GM21786 (cell line): ENCODE measurements around the gene CNPY2.
"Not testable (repeated sequence)": the region's sequence is repeated elsewhere in the genome, so short reads cannot be mapped to it uniquely, and the experiment has no call there.

Source experiments
- ATAC-seq: cut with Tn5 transposase; IDR thresholded peaks from one replicate; pipeline ENCODE4 v1.9.1; 2021; ENCODE audit not compliant: unreplicated experiment

CNPY2 gene

GRCh38 chr12:56299308-56299852, 16.4 kb downstream of the CNPY2 start:
- ATAC-seq: no peak

GRCh38 chr12:56298828-56299227, 17.0 kb downstream of the CNPY2 start:
- ATAC-seq: no peak

DNA sequence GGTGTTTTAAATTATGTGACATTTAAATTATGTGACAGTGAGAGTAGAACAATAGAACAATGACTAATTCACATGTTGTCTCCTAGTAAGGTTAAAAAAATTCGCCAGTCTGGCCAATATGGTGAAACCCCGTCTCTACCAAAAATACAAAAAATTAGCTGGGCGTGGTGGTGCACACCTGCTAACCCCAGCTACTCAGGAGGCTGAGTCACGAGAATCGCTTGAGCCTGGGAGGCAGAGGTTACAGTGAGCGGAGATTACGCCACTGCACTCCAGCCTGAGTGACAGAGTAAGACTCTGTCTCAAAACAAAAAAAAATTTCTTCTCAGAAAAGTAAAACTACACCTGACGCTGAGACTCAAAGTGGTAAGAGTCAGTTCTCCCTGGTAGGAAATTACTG, 18.4 kb downstream of the CNPY2 start:
- no peak for ATAC-seq

GRCh38 chr12:56296295-56296694, 19.5 kb downstream of the CNPY2 start:
- no peak for ATAC-seq

GRCh38 chr12:56293795-56294194, 22.0 kb downstream of the CNPY2 start:
- no peak for ATAC-seq

GRCh38 chr12:56288705-56289387, 26.9 kb downstream of the CNPY2 start:
- ATAC-seq: no peak

- ATAC-seq: no peak
These were observed 29.6 kb downstream of the CNPY2 start for GRCh38 chr12:56286044-56286830.

GRCh38 chr12:56284263-56284662, 31.5 kb downstream of the CNPY2 start:
- ATAC-seq: not testable (repeated sequence)

GRCh38 chr12:56282579-56282978, 33.2 kb downstream of the CNPY2 start:
- no peak for ATAC-seq

- no peak for ATAC-seq
These were observed 33.8 kb downstream of the CNPY2 start for GRCh38 chr12:56282030-56282429.

- ATAC-seq: no peak
These were observed 34.9 kb downstream of the CNPY2 start for GRCh38 chr12:56280849-56281248.

GRCh38 chr12:56278905-56279304, 36.9 kb downstream of the CNPY2 start:
- ATAC-seq: no peak

DNA sequence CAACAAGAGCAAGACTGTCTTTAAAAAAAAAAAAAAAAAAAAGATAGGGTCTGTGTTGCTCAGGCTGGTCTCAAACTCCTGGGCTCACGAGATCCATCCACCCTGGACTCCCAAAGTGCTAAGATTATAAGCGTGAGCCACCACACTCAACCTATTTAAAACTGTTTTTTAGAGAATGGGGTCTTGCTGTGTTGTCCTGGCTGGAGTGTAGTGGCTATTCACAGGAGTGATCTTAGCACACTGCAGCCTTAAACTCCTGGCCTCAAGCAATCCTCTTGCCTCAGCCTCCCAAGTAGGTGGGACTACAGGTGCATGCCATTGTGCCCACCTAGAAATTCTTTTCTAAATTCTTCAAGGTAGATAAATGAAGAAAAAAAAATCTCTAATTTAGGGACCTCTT, 41.5 kb downstream of the CNPY2 start:
- ATAC-seq: no peak

GRCh38 chr12:56272468-56272867, 43.3 kb downstream of the CNPY2 start:
- not testable (repeated sequence) for ATAC-seq

DNA sequence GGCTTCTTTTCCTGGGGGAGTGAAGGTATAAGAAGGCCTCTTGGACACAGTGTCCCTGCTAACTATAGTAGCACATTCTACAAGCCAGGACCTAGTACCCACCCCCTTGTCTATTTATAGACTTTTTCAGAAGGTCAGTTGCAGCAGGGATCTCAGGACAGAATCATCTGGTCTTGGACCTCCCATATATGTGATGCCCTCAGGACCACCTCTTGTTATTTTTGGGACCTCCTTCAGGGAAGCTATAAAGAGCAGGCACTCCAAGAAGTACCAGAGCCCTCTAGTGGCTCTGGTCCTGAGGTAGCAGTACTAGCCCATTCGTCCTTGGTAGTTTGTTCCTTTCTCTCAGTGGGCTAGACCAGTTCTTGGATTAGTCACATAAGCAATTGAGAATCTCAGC, 44.8 kb downstream of the CNPY2 start:
- ATAC-seq: no peak

DNA sequence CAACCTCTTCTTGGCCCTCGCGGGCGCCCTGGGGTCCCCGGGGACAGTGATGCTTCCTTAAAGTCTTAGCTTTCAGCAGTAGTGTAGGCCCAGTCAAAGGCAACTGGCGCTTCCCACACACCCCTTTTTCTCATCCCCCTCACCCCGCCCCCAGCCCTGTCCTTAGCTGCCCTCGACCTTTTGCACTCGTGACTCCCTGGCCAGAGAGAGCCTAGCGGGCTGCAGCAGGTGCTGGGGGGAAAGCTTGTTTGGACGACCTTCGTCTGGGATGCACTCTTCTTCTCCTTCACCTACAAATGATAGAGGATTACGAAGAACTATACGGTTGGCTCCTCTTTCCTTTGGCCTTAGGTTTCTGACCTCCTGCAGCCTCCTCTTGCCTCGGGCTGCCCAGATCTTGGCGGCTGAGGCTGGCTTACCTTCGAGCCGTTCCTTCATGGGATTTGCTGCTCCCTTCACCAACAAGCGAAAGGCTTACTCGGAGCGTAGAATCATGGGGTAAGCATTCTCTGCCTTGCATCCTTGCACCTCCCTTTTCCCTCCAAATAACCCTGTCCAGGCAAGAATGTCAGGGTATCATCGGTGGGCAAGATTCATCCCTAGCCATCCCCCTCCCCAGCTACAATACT, 48.2 kb downstream of the CNPY2 start:
- ATAC-seq: peak; percentile 7

GRCh38 chr12:56266693-56267442, 48.9 kb downstream of the CNPY2 start, which contains the start of gene COQ10A:
COQ10A (plus strand) TSS chr12:56266942; CDS start chr12:56267119, 177 bp downstream.
- ATAC-seq: peak; percentile 78

DNA sequence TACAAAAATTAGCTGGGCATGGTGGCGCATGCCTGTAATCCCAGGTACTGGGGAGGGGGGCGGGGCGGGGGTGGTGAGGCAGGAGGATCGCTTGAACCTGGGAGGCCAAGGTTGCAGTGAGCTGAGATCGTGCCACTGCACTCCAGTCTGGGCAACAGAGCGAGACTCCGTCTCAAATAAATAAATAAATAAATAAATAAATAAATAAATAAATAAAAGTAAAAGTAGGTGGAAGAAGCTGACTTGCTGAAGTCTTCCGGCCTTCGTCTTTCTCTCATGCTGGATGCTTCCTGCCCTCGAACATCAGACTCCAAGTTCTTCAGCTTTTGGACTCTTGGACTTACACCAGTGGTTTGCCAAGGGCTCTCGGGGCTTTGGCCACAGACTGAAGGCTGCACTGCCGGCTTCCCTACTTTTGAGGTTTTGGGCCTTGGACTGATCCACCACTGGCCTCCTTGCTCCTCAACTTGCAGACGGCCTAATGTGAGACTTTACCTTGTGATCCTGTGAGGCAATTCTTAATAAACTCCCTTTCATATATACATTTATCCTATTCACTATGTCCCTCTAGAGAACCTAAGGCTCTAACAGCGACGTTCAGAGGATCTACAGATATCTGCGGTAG, 49.6 kb downstream of the CNPY2 start:
- not testable (repeated sequence) for ATAC-seq

DNA sequence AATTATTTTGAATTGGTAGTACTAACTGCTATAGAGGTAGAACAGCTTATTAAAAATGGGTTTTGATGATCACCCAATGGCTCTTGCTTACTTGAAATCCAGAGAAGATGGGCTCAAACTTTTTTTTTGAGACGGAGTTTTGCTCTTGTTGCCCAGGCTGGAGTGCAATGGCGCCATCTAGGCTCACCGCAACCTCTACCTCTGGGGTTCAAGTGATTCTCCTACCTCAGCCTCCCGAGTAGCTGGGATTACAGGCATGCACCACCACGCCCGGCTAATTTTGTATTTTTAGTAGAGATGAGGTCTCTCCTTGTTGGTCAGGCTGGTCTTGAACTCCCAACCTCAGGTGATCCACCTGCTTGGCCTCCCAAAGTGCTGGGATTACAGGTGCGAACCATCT, 52.8 kb downstream of the CNPY2 start:
- not testable (repeated sequence) for ATAC-seq

GRCh38 chr12:56261503-56262232, 54.1 kb downstream of the CNPY2 start:
- ATAC-seq: no peak
